Stimulated activated CD8-positive, alpha-beta memory T cell treated with anti-CD3 and anti-CD28 coated beads, Interleukin-7, amount 100 ng/mL, for 48 hours (primary cell): ENCODE data around the gene HGS.
"Not testable (repeated sequence)": the region's sequence is repeated elsewhere in the genome, so short reads cannot be mapped to it uniquely, and the experiment has no call there.

Experiments used
- DNase-seq, 2 donors: peaks; one replicate each; pipeline ENCODE4 v3.0.0-alpha.2; 2020; ENCODE audit warnings: low read depth in 1 of 2; ENCODE audit errors: extremely low read depth in 1 of 2

HGS gene

DNA sequence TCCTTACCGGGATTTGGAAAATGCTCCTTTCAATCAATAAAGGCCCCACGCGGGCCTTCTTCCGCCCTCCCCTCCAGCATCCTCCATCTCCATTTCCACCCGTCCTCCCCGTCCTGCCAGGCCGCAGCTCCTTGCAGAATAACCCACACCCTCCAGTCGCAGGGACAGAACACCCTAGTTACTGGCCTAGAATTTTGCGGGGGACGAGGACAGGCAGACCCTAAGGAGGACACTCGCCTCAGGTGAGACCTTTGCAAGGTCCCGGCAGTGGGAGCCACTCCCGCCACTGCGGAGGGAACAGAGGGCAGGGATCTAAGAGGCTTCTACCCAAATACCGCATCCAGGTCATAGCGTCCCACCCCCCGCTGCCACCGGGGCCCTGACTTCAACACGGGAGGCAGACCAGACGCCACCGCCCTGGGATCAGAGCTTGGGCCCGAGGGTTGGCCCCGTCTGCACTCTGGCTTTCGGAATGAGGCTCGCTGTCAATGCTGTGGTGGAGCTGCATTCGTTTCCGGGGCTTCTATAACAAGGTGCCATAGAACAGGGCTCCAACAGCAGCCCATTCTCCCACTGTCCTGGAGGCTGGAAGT lies 55.1 kb downstream of the HGS start:
- DNase-seq = no peak

DNA sequence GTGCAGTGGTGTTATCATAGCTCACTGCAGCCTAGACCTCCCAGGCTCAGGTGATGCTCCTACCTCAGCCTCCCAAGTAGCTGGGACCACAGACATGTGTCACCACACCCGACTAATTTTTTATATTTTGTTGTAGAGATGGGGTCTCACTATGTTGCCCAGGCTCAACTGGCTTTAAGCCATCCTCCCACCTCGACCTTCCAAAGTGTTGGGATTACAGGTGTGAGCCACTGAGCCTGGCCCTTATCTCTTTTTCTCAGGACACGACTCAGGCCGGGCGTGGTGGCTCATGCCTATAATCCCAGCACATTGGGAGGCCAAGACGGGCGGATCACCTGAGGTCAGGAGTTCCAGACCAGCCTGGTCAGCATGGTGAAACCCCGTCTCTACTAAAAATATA lies 55.8 kb downstream of the HGS start:
- DNase-seq = not testable (repeated sequence)

DNA sequence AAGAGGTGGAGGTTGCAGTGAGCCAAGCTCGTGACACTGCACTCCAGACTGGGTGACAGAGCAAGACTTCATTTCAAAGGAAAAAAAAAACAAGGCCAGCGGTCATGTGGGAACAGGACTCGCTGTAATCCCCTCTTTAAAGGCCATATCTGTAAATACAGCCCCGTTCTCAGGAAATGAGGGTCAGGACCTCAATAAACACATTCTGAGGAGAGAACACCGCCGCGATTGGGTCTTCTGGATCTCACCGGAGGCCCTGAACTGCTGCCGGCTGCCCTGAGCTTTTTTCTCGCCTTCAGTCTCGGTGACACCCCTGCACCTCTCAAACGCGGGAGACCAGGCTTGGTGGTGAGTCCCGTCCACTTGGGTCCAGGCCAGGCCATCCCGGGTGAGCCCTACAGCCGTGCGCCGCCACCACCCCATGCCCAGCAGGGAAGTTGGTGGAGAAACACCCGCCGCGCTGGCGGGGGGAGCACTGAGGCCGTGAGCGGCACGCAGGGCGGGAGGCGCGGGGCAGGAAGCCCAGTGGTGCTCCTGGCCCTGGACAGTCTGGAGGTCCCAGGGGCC lies 56.7 kb downstream of the HGS start:
- DNase-seq = no peak

DNA sequence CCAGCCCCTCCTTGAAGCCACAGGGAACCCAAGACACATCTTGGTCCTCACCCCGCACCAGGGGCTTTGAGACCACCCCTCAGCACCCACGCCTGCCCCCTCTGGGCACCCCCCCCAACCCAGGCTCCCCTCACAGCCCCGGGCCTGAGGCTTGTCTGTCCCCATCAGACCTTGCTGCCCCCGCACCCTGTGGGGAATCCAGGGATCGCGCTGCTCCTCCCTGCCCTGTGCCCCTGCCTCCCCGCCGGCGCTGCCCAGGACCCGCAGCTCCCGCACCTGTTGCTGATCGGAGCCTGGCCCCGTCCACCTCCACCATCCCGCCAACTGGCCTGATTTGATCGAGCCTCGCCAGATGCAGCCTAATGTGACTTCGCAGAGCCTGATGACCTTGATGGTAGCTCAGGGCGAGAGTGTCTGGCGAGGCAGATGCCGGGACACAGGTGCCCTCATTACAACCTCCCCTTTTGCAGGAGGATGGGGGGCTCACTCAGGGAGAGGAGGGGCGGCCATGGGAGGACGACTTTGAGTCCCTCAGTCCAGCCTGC lies 57.3 kb downstream of the HGS start:
- no peak for DNase-seq

DNA sequence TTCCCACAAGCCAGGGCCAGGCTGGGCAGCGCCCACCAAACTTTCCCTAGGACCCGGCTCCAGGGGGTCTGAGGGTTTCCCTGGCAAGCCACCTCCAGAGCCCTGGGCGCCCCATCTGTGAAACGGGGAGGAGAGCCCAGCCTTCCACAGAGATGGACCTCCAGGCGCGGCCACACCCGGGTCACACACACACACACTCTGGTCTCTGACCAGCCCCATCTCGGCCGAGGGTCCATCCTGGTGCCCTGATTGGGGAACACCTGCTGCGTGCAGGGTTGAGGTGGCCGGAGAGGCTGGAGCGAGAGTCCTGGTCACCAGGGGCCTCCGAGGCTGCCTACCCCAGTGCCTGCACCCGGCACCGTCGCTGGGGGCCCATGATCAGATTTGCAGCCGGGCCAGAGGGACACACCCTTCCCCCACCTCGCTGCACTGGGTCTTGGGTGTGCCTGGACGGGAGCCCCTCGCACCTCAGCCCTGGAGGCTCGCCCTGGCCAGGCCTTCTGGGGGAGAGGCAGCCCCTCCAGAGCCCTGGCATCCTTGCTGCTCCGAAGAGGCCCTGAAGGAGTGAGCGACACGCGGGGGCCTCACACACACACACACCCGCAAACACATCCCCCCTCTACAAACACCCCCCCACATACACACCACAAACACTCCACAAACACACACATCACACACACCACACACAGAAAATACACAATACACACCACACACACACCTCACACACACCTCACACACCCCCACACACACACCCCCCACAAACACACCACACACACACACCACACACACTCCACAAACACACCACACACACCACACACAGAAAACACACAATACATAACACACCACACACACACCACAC lies 58.0 kb downstream of the HGS start:
- DNase-seq = no peak
